PC-3 (cell line): Measurements from ENCODE around the gene PDGFRA. TPM values are rescaled to one million over a fixed set of nuclear protein-coding genes. Genes with fewer than 3 reads are reported as not detected.

Experiments
- ATAC-seq: fragments of 200-7000 bp; cut with Tn5 transposase; 2 replicates; pipeline ENCODE4 v1.9.1; 2020; ENCODE audit warnings: mild to moderate bottlenecking, moderate library complexity
- BruUV-seq: library from RNA; stranded (reverse); fragments of 400-500 nt; replicated peaks from 2 replicates; lab custom pipeline; 2021; lab: Mats Ljungman, UMichigan
- CTCF ChIA-PET: fragments of 300-600 bp; sonication (Branson Sonifier 250); formaldehyde crosslinking; loops from one replicate; lab custom pipeline; 2022; ENCODE audit warnings: antibody characterized with exemption; lab: Charles Lee
- POLR2A ChIA-PET: fragments of 300-600 bp; sonication (Branson Sonifier 250); formaldehyde crosslinking; loops from one replicate; lab custom pipeline; 2022; ENCODE audit warnings: antibody characterized with exemption; ENCODE audit not compliant: unreplicated experiment; lab: Charles Lee
- DNase-seq: peaks from one replicate; pipeline ENCODE4 v3.0.0-alpha.2; 2015
- H2AFZ ChIP-seq: fragments of 300-600 bp; sonication (generic); 2 replicates; pipeline ENCODE4 v1.6.0; 2016; ENCODE audit warnings: antibody characterized with exemption, low read length
- H3F3A ChIP-seq: fragments of 300-600 bp; sonication (generic); one replicate; pipeline ENCODE4 v1.6.0; 2017; ENCODE audit warnings: antibody characterized with exemption, low read length, control low read depth, mild to moderate bottlenecking; ENCODE audit not compliant: unreplicated experiment
- H3K27ac ChIP-seq: fragments of 300-600 bp; sonication (generic); 2 replicates; pipeline ENCODE4 v1.5.1; 2016; ENCODE audit warnings: mild to moderate bottlenecking, low read length
- H3K27me3 ChIP-seq: fragments of 300-600 bp; sonication (generic); 2 replicates; pipeline ENCODE4 v1.6.1; 2016; ENCODE audit warnings: low read length, mixed read lengths
- H3K36me3 ChIP-seq: fragments of 300-600 bp; sonication (generic); 2 replicates; pipeline ENCODE4 v1.6.1; 2016; ENCODE audit warnings: low read depth, mixed run types, low read length, mixed read lengths
- H3K4me1 ChIP-seq: fragments of 300-600 bp; sonication (generic); 2 replicates; pipeline ENCODE4 v1.5.1; 2016; ENCODE audit warnings: low read length; ENCODE audit not compliant: insufficient read depth
- H3K4me2 ChIP-seq: fragments of 300-600 bp; sonication (generic); 2 replicates; pipeline ENCODE4 v1.6.0; 2016; ENCODE audit warnings: low read length
- H3K4me3 ChIP-seq: fragments of 300-600 bp; sonication (generic); 2 replicates; pipeline ENCODE4 v1.5.1; 2016; ENCODE audit warnings: mild to moderate bottlenecking, low read length, mixed read lengths
- H3K79me2 ChIP-seq: fragments of 300-600 bp; sonication (generic); 2 replicates; pipeline ENCODE4 v1.6.1; 2017; ENCODE audit warnings: low read length, mixed read lengths
- H3K9ac ChIP-seq: fragments of 300-600 bp; sonication (generic); 2 replicates; pipeline ENCODE4 v1.6.0; 2016; ENCODE audit warnings: mild to moderate bottlenecking, low read length
- H3K9me2 ChIP-seq: fragments of 300-600 bp; sonication (generic); replicated peaks from 2 replicates; pipeline ENCODE4 v1.6.1; 2016; ENCODE audit warnings: mixed run types, low read length, mixed read lengths
- H3K9me3 ChIP-seq: fragments of 300-600 bp; sonication (generic); 2 replicates; pipeline ENCODE4 v1.6.1; 2016; ENCODE audit warnings: low read length, mixed read lengths
- H4K20me1 ChIP-seq: fragments of 300-600 bp; sonication (generic); 2 replicates; pipeline ENCODE4 v1.6.1; 2016; ENCODE audit warnings: low read length, mixed read lengths
- CTCF ChIP-seq: fragments of 300-600 bp; sonication (generic); conservative IDR thresholded peaks from 2 replicates; pipeline ENCODE4 v1.5.1; 2017; ENCODE audit warnings: antibody characterized with exemption, low read depth, mild to moderate bottlenecking, low read length
- EZH2 ChIP-seq: fragments of 300-600 bp; sonication (generic); IDR thresholded peaks from one replicate; pipeline ENCODE4 v1.6.1; 2017; ENCODE audit warnings: antibody characterized with exemption, mild to moderate bottlenecking, low read length; ENCODE audit not compliant: unreplicated experiment
- EZH2phosphoT487 ChIP-seq: fragments of 300-600 bp; sonication (generic); IDR thresholded peaks from 2 replicates; pipeline ENCODE4 v1.6.1; 2018; ENCODE audit warnings: mild to moderate bottlenecking, antibody characterized with exemption, low read length, borderline replicate concordance
- intact Hi-C: fragments of 100-400 bp; cut with micrococcal nuclease; formaldehyde crosslinking; loops from 2 replicates; pipeline ENCODE4 v1.9.0; 2023
- total RNA-seq: library from RNA; depleted of rRNA; stranded (reverse); fragments of >200 nt; gene quantifications from 2 replicates; pipeline ENCODE4 v1.2.3, GENCODE V29; 2014

PDGFRA gene
- total RNA-seq, 1 experiment from 2014 or later: 1.1 TPM

DNA sequence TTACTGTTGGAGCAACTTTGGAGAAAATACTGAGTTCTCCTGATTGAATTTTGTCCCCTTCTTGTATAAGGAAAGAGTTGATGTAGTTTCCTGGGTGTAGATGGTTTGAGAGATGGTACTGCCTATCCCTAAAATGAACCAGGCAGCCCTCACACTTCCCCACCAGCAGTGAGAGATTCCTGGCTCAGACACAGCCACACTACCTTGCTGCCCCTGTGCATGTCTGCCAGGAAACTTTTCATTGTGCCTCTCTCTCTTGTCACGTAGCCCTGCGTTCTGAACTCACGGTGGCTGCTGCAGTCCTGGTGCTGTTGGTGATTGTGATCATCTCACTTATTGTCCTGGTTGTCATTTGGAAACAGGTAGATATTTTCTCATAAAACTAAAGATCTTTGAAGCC, 45.2 kb downstream of the PDGFRA start:
- H3K9ac ChIP-seq: no peak overlapping the region
- no peak overlapping the region for H3K27ac ChIP-seq
- H3K4me3 ChIP-seq: no peak overlapping the region
- no peak overlapping the region for H2AFZ ChIP-seq
- peaks cover 12% of the 10 kb centered on the region for H3K4me1 ChIP-seq
- ChIA-PET POLR2A (no interaction called here), CTCF (no interaction called here)
- no peaks in the 10 kb centered on the region for H3K36me3 ChIP-seq
- H3K9me3 ChIP-seq: no peaks in the 10 kb centered on the region
- H3K27me3 ChIP-seq: 0 out of 2 replicates have a peak, but pooled peaks cover 10% of the 10 kb centered on the region
- H3K79me2 ChIP-seq: no peaks in the 10 kb centered on the region
- no peaks in the 10 kb centered on the region for H3K9me2 ChIP-seq
- no peaks in the 10 kb centered on the region for H4K20me1 ChIP-seq
- TF ChIP-seq EZH2phosphoT487 (no peak), EZH2 (no peak), CTCF (no peak)
- BruUV-seq: no TSS peak
- no peak for ATAC-seq
- no peak overlapping the region for H3K4me2 ChIP-seq
- no peak for DNase-seq
- intact Hi-C loops: no loop called here
- no peaks in the 10 kb centered on the region for H3F3A ChIP-seq

GRCh38 chr4:54274795-54275665, 45.9 kb downstream of the PDGFRA start:
- Histone ChIP-seq H3K27ac (no peak overlapping the region), H3K79me2 (no peaks in the 10 kb centered on the region), H3K9ac (no peak overlapping the region), H3K9me2 (no peaks in the 10 kb centered on the region), H3K9me3 (no peaks in the 10 kb centered on the region), H3K4me1 (peaks cover 12% of the 10 kb centered on the region), H3K4me3 (no peak overlapping the region), H3K36me3 (no peaks in the 10 kb centered on the region), H3K27me3 (0 out of 2 replicates have a peak, but pooled peaks cover 10% of the 10 kb centered on the region), H2AFZ (no peak overlapping the region), H3F3A (no peaks in the 10 kb centered on the region), H3K4me2 (no peak overlapping the region), H4K20me1 (no peaks in the 10 kb centered on the region)
- TF ChIP-seq EZH2 (no peak), CTCF (no peak), EZH2phosphoT487 (no peak)
- ChIA-PET CTCF (no interaction called here), POLR2A (no interaction called here)
- intact Hi-C loops: no loop called here
- ATAC-seq (no peak), DNase-seq (no peak)
- no TSS peak for BruUV-seq
